ENCODE data around the gene MKLN1.
"Not testable (repeated sequence)": the region's sequence is repeated elsewhere in the genome, so short reads cannot be mapped to it uniquely, and the experiment has no call there.

MKLN1 gene

GRCh38 chr7:131503639-131504038 lies 176.0 kb downstream of the MKLN1 start:
- DNase-seq = no peak

- no peak for DNase-seq
Observed at GRCh38 chr7:131504157-131504899, 176.7 kb downstream of the MKLN1 start.

- DNase-seq = not testable (repeated sequence)
Observed at GRCh38 chr7:131505037-131505620, 177.5 kb downstream of the MKLN1 start.

GRCh38 chr7:131505636-131506557 lies 178.2 kb downstream of the MKLN1 start:
- no peak for DNase-seq

DNA sequence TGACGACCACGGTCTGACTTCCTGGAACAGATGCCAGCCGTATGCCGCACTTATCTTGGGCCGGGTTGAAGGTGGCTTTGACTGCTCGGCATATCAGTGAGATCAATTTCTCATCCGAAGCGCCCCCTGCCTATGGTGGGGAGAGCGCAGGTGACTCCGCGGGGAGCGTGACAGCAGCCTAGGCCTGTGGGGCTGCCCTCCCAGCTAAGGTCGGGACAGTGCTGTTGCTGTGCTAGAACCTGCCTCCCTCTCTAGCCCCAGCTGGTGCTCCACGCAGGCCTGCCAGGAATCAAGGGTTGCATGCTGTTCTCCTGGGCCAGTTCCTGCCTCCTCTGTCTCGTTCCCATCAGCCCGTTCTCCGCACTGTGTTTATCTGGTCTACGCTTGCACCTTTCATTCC lies 178.9 kb downstream of the MKLN1 start:
- DNase-seq = no peak

DNA sequence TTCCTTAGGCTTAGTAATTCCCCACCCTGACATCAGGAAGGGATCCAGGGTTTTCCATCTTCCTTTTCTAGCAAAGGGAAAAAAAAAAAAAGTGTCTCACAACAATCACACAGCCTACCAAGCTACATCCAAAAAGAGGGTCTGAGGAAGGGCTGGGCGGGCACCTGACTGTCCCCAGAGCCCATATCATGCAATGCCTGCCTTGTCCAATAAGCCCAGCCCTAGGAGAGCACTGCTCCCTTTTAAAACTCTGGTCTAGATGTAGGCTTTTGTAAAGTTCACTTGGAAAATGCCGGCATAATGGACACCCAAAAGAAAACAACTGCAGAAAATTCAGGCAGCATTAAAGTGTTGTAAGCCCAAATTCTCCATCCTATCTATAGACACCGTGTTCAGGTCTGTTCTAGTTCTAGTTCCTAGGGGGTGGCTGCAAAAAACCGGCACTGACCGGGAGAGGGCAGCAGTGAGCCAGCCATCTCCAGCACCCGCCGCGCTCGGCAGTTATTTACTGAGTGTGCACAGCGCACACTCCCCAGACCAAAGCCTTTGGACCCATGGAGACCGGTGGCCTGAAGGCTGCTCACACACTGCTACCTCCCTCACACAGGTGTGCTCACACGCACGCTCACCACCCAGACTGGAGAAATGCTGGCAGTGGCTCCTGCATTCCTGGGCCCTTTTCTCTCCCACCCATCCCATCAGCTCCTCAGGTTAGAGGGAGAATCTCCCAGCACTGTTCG lies 180.1 kb downstream of the MKLN1 start:
- peak; percentile 68 for DNase-seq

- DNase-seq = no peak
Observed at GRCh38 chr7:131508754-131509486, 181.2 kb downstream of the MKLN1 start.

DNA sequence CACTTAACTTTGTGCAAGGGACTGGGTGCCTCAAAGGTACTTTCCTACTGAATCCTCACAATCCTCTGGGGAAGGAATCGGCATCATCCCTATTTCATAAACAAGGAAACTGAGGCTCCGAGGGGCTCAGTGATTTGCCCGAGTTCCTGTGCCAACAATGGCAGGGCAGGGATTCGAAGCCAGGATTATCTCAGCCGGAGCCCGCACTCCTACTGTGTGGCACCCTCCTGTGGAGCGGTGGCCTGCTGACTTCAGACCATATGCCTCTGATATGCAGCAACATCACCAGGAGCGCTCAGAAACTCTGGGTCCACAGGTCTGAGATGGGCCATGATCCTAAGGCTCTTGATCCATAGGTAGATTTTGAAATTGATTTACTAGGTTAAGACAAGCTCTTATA lies 182.1 kb downstream of the MKLN1 start:
- DNase-seq = no peak

- DNase-seq = no peak
Observed at GRCh38 chr7:131511071-131511470, 183.4 kb downstream of the MKLN1 start.

GRCh38 chr7:131511774-131512535 lies 184.3 kb downstream of the MKLN1 start:
- no peak for DNase-seq

DNA sequence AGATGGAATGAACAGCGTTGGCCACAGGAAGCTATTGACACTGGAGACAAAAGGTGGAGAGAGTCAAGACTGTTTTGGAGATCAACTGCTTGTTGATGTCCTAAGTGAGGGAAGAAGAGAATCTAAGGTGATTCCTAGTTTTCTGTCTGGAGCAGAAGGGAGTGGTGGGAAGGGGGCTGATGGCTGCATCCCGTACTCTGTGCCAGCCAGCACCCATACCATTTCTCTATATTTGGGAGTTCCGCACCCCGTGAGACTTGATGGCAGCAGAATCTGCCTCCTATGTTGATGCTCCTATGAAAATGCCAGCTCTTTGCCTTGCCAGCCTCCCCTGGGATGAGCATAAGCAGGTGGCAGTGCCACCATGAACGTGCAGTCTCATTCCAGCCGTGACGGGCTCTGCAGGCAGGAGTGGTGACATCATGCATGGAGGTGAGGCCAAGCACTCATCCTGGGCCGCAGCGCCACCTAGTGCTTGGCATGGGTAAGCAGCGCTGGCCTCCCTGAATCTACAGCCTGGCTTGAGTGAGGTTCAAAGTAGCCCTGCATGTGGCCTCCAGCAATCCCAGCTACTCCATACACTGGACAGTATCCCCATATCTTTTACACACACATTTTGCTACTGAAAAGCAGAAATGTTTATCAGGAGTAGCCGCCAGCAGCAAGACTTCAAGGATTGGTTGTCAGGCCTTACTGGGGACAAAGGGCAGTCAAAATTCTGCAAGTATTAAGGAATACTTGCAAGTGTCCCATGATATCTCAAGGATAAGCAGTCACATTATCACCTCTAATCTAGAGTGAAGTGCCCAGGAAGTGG lies 185.8 kb downstream of the MKLN1 start:
- DNase-seq = peak; percentile 79

- not testable (repeated sequence) for DNase-seq
Observed at GRCh38 chr7:131515471-131515870, 187.8 kb downstream of the MKLN1 start.

GRCh38 chr7:131517218-131517923 lies 189.7 kb downstream of the MKLN1 start:
- DNase-seq = no peak

DNA sequence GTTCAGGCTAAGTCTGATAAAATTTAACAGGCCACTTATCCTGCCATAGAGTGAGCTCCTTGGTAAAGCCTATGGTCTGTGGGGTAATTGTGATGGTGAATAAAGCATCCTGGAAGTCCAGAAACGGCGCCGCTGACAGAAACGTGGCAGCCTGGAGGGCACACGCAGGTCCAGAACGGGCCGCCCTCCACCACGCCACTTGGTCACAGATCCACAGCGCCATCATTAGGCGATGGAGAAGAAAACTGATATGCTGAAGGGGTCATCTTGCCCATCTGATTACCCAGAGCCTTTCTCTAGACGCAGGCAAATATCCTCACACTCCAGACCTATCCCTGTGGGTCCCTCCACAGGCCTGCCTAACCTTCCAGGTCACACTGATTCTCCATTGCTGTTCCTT lies 190.9 kb downstream of the MKLN1 start:
- DNase-seq = no peak

DNA sequence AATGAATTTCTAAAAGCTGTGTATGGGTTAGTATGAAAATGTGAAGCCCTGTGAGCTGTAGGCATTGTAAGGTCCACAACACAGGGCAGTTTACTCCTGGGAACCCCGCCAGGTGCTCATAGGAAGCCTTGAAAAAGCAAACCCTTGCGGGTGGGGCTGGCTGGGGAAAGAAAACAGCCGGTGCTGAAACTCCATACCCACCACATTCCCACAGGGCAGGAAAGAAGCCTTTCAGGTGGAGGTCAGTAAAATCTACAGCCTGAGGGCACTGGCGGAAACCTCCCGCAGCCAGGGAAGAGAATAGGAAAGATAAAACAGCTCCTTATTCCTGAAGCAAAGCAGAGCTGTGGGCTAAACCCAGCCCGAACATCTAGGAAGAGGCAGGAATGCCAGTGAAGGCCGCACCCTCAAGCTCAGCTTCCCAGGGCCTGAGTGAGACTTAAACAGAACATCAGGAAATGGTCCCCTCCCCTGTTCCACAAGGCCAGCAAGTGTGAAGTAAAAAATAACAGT lies 194.0 kb downstream of the MKLN1 start:
- DNase-seq = peak; percentile 51

DNA sequence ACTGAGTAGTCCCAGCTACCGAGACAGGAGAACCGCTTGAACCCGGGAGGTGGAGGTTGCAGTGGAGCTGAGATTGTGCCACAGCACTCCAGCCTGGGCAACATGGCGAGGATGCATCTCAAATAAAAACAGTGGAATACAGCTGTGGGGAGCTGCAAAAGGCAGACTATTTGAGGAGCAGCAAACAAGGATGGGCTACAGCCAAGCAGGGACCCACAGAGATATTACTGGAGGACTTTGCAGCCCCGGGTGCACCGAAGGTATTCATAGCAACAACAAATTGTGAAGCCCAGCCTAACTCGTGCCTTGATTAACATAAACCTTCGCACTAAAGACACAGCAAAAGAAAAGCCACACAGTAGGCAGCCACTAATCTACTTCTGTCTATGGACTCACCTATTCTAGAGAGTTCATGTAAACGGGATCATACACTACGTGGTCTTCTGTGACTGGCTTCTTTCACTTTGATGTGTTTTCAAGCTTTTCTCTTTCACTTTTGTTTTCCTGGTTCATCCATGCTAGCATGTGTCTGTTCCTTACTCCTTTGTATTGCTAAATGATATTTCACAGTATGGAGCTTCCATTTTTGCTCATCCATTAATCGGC lies 194.8 kb downstream of the MKLN1 start:
- no peak for DNase-seq

GRCh38 chr7:131524115-131524514 lies 196.4 kb downstream of the MKLN1 start:
- DNase-seq = no peak

- no peak for DNase-seq
Observed at GRCh38 chr7:131524703-131525102, 197.0 kb downstream of the MKLN1 start.

- peak; percentile 38 for DNase-seq
Observed at GRCh38 chr7:131525820-131526219, 198.1 kb downstream of the MKLN1 start.
